ENCODE measurements around the gene KRT3. TPM values are rescaled to one million over a fixed set of nuclear protein-coding genes. Genes with fewer than 3 reads are reported as not detected.

Gene KRT3
- total and polyA plus RNA-seq, 9 of the 15 experiments (the other 6 are each of a cell fraction or from before 2014, with no cell fraction given) = not detected

DNA sequence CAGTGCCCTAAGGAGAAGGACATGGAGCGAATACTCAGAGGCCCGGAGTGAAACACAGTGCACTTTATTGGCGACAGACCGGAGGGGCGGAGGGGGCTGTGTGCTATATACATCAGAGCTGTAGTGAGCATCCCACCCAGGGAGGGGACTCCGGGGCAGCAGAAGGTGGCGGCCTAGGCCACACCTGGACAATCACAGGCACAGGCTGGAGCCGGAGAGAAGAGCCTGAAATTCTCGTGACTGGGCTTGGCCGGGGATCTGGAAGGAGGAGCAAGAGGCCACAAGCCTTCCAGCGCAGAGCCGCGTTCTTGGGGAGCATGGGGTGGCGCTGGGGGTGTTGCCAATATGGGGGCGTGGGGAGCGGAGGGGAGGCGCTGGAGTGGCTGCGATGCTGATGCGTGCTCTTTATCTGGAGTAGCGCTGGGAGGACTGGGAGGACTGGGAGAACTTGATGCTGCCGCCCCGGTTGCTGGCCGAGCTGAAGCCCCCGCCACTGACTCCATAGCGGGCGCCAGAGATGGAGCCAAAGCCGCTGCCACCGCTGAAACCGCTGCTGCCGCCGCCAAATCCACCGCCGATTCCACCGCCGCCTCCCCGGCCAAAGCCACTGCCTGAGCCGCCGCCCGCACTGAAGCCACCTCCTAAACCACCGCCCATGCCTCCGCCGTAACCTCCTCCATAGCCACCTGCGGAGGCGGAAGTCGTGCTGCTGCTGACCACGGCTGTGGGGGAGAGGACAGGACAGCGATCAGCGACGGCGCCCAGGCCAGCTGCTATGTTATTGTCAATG, 6.1 kb downstream of the KRT3 start (continued):
- no peak; the same call in 1 of the 2 replicates for TF ChIP-seq ETV5 (CRISPR knock-in tag; IDR thresholded peaks at IDR 0.05; ENCODE audit: low read depth)
- TF ChIP-seq FOXK2 (conservative IDR thresholded peaks at IDR 0.05 in 1 of 2, IDR thresholded peaks at IDR 0.05 in 1 of 2; ENCODE audit: low read depth in 2 of 2) = no peak
- peak; percentile 64 for TF ChIP-seq CCNT2 (IDR thresholded peaks at IDR 0.05; ENCODE audit: borderline replicate concordance, extremely low read depth, insufficient read length, low read depth, low read length)
- 0 out of 2 replicates have a peak, but pooled peaks have one; percentile 19 for TF ChIP-seq SPI1 (IDR thresholded peaks at IDR 0.05; ENCODE audit: borderline replicate concordance, low read depth, low read length)
- TF ChIP-seq PHTF2 (CRISPR knock-in tag; IDR thresholded peaks at IDR 0.05) = no peak
- TF ChIP-seq RCOR1 (IDR thresholded peaks at IDR 0.05; ENCODE audit: borderline replicate concordance in 1 of 2, low read depth in 2 of 2, low read length in 2 of 2) = peak in 1 of 2 experiments; percentile 52; a peak in 1 of 4 replicates
- TF ChIP-seq LARP7 (IDR thresholded peaks at IDR 0.05) = no peak
- TF ChIP-seq CAMTA2 (CRISPR knock-in tag; conservative IDR thresholded peaks at IDR 0.05) = no peak
- TF ChIP-seq CXXC5 (CRISPR knock-in tag; IDR thresholded peaks at IDR 0.05) = peak; percentile 77
- no peak for TF ChIP-seq ZNF347 (CRISPR knock-in tag; IDR thresholded peaks at IDR 0.05; ENCODE audit: low read depth)
- TF ChIP-seq MCM5 (IDR thresholded peaks at IDR 0.05; ENCODE audit: low read depth) = no peak
- TF ChIP-seq, protein P1, sequence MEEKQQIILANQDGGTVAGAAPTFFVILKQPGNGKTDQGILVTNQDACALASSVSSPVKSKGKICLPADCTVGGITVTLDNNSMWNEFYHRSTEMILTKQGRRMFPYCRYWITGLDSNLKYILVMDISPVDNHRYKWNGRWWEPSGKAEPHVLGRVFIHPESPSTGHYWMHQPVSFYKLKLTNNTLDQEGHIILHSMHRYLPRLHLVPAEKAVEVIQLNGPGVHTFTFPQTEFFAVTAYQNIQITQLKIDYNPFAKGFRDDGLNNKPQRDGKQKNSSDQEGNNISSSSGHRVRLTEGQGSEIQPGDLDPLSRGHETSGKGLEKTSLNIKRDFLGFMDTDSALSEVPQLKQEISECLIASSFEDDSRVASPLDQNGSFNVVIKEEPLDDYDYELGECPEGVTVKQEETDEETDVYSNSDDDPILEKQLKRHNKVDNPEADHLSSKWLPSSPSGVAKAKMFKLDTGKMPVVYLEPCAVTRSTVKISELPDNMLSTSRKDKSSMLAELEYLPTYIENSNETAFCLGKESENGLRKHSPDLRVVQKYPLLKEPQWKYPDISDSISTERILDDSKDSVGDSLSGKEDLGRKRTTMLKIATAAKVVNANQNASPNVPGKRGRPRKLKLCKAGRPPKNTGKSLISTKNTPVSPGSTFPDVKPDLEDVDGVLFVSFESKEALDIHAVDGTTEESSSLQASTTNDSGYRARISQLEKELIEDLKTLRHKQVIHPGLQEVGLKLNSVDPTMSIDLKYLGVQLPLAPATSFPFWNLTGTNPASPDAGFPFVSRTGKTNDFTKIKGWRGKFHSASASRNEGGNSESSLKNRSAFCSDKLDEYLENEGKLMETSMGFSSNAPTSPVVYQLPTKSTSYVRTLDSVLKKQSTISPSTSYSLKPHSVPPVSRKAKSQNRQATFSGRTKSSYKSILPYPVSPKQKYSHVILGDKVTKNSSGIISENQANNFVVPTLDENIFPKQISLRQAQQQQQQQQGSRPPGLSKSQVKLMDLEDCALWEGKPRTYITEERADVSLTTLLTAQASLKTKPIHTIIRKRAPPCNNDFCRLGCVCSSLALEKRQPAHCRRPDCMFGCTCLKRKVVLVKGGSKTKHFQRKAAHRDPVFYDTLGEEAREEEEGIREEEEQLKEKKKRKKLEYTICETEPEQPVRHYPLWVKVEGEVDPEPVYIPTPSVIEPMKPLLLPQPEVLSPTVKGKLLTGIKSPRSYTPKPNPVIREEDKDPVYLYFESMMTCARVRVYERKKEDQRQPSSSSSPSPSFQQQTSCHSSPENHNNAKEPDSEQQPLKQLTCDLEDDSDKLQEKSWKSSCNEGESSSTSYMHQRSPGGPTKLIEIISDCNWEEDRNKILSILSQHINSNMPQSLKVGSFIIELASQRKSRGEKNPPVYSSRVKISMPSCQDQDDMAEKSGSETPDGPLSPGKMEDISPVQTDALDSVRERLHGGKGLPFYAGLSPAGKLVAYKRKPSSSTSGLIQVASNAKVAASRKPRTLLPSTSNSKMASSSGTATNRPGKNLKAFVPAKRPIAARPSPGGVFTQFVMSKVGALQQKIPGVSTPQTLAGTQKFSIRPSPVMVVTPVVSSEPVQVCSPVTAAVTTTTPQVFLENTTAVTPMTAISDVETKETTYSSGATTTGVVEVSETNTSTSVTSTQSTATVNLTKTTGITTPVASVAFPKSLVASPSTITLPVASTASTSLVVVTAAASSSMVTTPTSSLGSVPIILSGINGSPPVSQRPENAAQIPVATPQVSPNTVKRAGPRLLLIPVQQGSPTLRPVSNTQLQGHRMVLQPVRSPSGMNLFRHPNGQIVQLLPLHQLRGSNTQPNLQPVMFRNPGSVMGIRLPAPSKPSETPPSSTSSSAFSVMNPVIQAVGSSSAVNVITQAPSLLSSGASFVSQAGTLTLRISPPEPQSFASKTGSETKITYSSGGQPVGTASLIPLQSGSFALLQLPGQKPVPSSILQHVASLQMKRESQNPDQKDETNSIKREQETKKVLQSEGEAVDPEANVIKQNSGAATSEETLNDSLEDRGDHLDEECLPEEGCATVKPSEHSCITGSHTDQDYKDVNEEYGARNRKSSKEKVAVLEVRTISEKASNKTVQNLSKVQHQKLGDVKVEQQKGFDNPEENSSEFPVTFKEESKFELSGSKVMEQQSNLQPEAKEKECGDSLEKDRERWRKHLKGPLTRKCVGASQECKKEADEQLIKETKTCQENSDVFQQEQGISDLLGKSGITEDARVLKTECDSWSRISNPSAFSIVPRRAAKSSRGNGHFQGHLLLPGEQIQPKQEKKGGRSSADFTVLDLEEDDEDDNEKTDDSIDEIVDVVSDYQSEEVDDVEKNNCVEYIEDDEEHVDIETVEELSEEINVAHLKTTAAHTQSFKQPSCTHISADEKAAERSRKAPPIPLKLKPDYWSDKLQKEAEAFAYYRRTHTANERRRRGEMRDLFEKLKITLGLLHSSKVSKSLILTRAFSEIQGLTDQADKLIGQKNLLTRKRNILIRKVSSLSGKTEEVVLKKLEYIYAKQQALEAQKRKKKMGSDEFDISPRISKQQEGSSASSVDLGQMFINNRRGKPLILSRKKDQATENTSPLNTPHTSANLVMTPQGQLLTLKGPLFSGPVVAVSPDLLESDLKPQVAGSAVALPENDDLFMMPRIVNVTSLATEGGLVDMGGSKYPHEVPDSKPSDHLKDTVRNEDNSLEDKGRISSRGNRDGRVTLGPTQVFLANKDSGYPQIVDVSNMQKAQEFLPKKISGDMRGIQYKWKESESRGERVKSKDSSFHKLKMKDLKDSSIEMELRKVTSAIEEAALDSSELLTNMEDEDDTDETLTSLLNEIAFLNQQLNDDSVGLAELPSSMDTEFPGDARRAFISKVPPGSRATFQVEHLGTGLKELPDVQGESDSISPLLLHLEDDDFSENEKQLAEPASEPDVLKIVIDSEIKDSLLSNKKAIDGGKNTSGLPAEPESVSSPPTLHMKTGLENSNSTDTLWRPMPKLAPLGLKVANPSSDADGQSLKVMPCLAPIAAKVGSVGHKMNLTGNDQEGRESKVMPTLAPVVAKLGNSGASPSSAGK (IDR thresholded peaks at IDR 0.05) = peak; percentile 77
- no peak for TF ChIP-seq BRD9 (IDR thresholded peaks at IDR 0.05; ENCODE audit: low read depth, partially characterized antibody)
- no peak for TF ChIP-seq KAT2B (IDR thresholded peaks at IDR 0.05; ENCODE audit: low read depth, low read length)
